AG04450 (cell line): ENCODE data around the gene CSRP3. TPM values are rescaled to one million over a fixed set of nuclear protein-coding genes. Genes with fewer than 3 reads are reported as not detected.

Source experiments
- CTCF ChIA-PET: fragments of 300-600, 350-600 bp; formaldehyde crosslinking; extraction: SDS; loops from one replicate; lab custom pipeline; 2022; ENCODE audit warnings: antibody characterized with exemption, inconsistent platforms; lab: Charles Lee
- POLR2A ChIA-PET: fragments of 350-600 bp; formaldehyde crosslinking; extraction: SDS; loops from one replicate; lab custom pipeline; 2021; ENCODE audit warnings: antibody characterized with exemption, inconsistent platforms; lab: Yijun Ruan, JAX
- DNase-seq: peaks from one replicate; pipeline ENCODE4 v3.0.0-alpha.2; 2011; ENCODE audit warnings: low read depth, low spot score
- H3K27ac ChIP-seq: one replicate; pipeline ENCODE4 v1.5.1; 2012; ENCODE audit warnings: low read depth, low read length, control low read depth
- H3K27me3 ChIP-seq: one replicate; pipeline ENCODE4 v1.6.0; 2012; ENCODE audit warnings: low read length; ENCODE audit not compliant: control insufficient read depth, insufficient read depth
- H3K4me3 ChIP-seq: 2 replicates; pipeline ENCODE4 v1.5.1; 2011; ENCODE audit warnings: mild to moderate bottlenecking, low read depth, low read length, control low read depth
- H3K9me3 ChIP-seq: 2 replicates; pipeline ENCODE4 v1.5.1; 2012; ENCODE audit warnings: low read length; ENCODE audit not compliant: control insufficient read depth, insufficient read depth
- CTCF ChIP-seq: IDR thresholded peaks from 2 replicates; pipeline ENCODE4 v1.5.1; 2011; ENCODE audit warnings: low read depth, low read length, control low read depth, inconsistent platforms
- polyA plus RNA-seq: library from polyadenylated mRNA; depleted of rRNA; stranded (reverse); fragments of >200 nt; gene quantifications from 2 replicates; pipeline ENCODE4 v1.2.3, GENCODE V29; 2011

The CSRP3 gene
- polyA plus RNA-seq, 1 experiment: not detected

GRCh38 chr11:19173964-19174638 is 27.7 kb downstream of the CSRP3 start:
- Histone ChIP-seq H3K27ac (no peak overlapping the region), H3K4me3 (no peak overlapping the region), H3K9me3 (no peaks in the 10 kb centered on the region), H3K27me3 (no peaks in the 10 kb centered on the region)
- TF ChIP-seq CTCF: no peak
- no peak for DNase-seq
- POLR2A ChIA-PET: no interaction called here
- CTCF ChIA-PET: no interaction called here

GRCh38 chr11:19173004-19173689 is 28.6 kb downstream of the CSRP3 start:
- H3K27ac ChIP-seq: no peak overlapping the region
- DNase-seq: no peak
- CTCF ChIA-PET: no interaction called here
- TF ChIP-seq CTCF: no peak
- POLR2A ChIA-PET: no interaction called here
- no peaks in the 10 kb centered on the region for H3K9me3 ChIP-seq
- H3K27me3 ChIP-seq: no peaks in the 10 kb centered on the region
- H3K4me3 ChIP-seq: no peak overlapping the region

- Histone ChIP-seq H3K27me3 (no peaks in the 10 kb centered on the region), H3K9me3 (no peaks in the 10 kb centered on the region), H3K4me3 (no peak overlapping the region), H3K27ac (no peak overlapping the region)
- DNase-seq: no peak
- POLR2A ChIA-PET: no interaction called here
- CTCF ChIA-PET: interaction anchor here (1.1 kb wide), 1 partner anchor 13 kb away, joined by 5 read pairs; no protein-coding TSS in a partner anchor
- no peak for TF ChIP-seq CTCF
These were observed 33.7 kb downstream of the CSRP3 start for GRCh38 chr11:19168090-19168489.

GRCh38 chr11:19164881-19165280 is 36.9 kb downstream of the CSRP3 start:
- DNase-seq: no peak
- Histone ChIP-seq H3K27ac (no peak overlapping the region), H3K27me3 (no peaks in the 10 kb centered on the region), H3K9me3 (no peaks in the 10 kb centered on the region), H3K4me3 (no peak overlapping the region)
- TF ChIP-seq CTCF: no peak
- CTCF ChIA-PET: no interaction called here
- POLR2A ChIA-PET: no interaction called here

- ChIA-PET POLR2A (no interaction called here), CTCF (no interaction called here)
- no peak for DNase-seq
- Histone ChIP-seq H3K27ac (no peak overlapping the region), H3K9me3 (no peaks in the 10 kb centered on the region), H3K4me3 (no peak overlapping the region), H3K27me3 (no peaks in the 10 kb centered on the region)
- no peak for TF ChIP-seq CTCF
These were observed 37.4 kb downstream of the CSRP3 start for GRCh38 chr11:19164230-19164855.
